K562 (cell line): Measurements from ENCODE around the gene PNKD. TPM values are rescaled to one million over a fixed set of nuclear protein-coding genes. Genes with fewer than 3 reads are reported as not detected.

ENCODE experiments used
- ARID4B ChIP-seq: sonication (generic); formaldehyde crosslinking; IDR thresholded peaks from 2 replicates; pipeline ENCODE4 v1.8.0; 2022; ENCODE audit warnings: mild to moderate bottlenecking, missing genetic modification reagents
- ATF7 ChIP-seq: fragments of 450-650 bp; IDR thresholded peaks from 2 replicates; pipeline ENCODE4 v1.7.1; 2014; ENCODE audit warnings: mild to moderate bottlenecking, moderate library complexity
- ESRRA ChIP-seq: fragments of 450-650 bp; IDR thresholded peaks from 2 replicates; pipeline ENCODE4 v1.6.1; 2014; ENCODE audit warnings: low read depth, mild to moderate bottlenecking, moderate library complexity, borderline replicate concordance
- ETV1 ChIP-seq: fragments of 450-650 bp; conservative IDR thresholded peaks from 2 replicates; pipeline ENCODE4 v1.6.1; 2016; ENCODE audit warnings: missing genetic modification characterization, control low read depth, low read depth, missing compliant biosample characterization
- HDAC2 ChIP-seq: fragments of 450-650 bp; IDR thresholded peaks from 2 replicates; pipeline ENCODE4 v1.6.1; 2016; ENCODE audit warnings: mild to moderate bottlenecking
- MAZ ChIP-seq, 2 experiments: fragments of 450-650 bp in 1 of 2; sonication (generic) in 1 of 2; formaldehyde crosslinking; IDR thresholded peaks in 1 of 2; conservative IDR thresholded peaks in 1 of 2; 2 replicates each; pipeline versions ENCODE4 v1.4.0 to v1.5.0; 2020; ENCODE audit warnings: mild to moderate bottlenecking in 1 of 2, missing genetic modification reagents in 1 of 2
- NCOR1 ChIP-seq: fragments of 450-650 bp; IDR thresholded peaks from 2 replicates; pipeline ENCODE4 v1.6.1; 2016; ENCODE audit warnings: mild to moderate bottlenecking, moderate library complexity
- SMC3 ChIP-seq: conservative IDR thresholded peaks from 2 replicates; pipeline ENCODE4 v1.6.1; 2011; ENCODE audit warnings: low read depth, low read length, improper control_type of control experiment; ENCODE audit not compliant: insufficient read depth
- SPI1 ChIP-seq: IDR thresholded peaks from 2 replicates; pipeline ENCODE4 v1.6.1; 2011; ENCODE audit warnings: low read depth, low read length, control low read depth, borderline replicate concordance
- ZNF592 ChIP-seq: fragments of 450-650 bp; IDR thresholded peaks from 2 replicates; pipeline ENCODE4 v1.6.1; 2017; ENCODE audit warnings: antibody characterized with exemption, mild to moderate bottlenecking
- ZNF668 ChIP-seq: fragments of 250-450 bp; sonication (Bioruptor Pico); IDR thresholded peaks from 2 replicates; pipeline ENCODE4 v1.8.0; 2022; ENCODE audit warnings: mild to moderate bottlenecking, inconsistent platforms
- polyA plus RNA-seq, 8 experiments: library from polyadenylated mRNA; depleted of rRNA in 4 of 8; stranded (reverse) in 5 of 8; unstranded in 3 of 8; fragments of >200 nt; fragmentation: Nextera tagmentation in 2 of 8; fragmentation: Illumina TruSeq in 1 of 8; extraction: Ambion mirVana in 2 of 8; extraction: Trizol in 1 of 8; gene quantifications; 2 replicates each; pipeline versions ENCODE4 v1.2.1 to v1.2.3, GENCODE V29; 2011 to 2014; ENCODE audit warnings: inconsistent platforms in 1 of 8, missing spikeins in 1 of 8
- total RNA-seq, 7 experiments: library from RNA; depleted of rRNA in 6 of 7; stranded (reverse); fragments of >200 nt in 6 of 7; fragmentation: Illumina TruSeq in 2 of 7; extraction: Trizol in 2 of 7; gene quantifications; 2 replicates each; pipeline versions ENCODE4 v1.2.1 to v1.2.3, GENCODE V29; 2011 to 2021; ENCODE audit warnings: low replicate concordance in 1 of 7

The PNKD gene
- total and polyA plus RNA-seq, 9 of the 15 experiments (the other 6 are each of a cell fraction or from before 2014, with no cell fraction given): 26.0 to 105 (median 60.1) TPM

- TF ChIP-seq ARID4B (CRISPR knock-in tag) (0 out of 2 replicates have a peak, but pooled peaks have one; percentile 39), SPI1 (peak; percentile 50; the same call in 1 of the 2 replicates), NCOR1 (peak; percentile 78), ATF7 (peak; percentile 62), ZNF592 (peak; percentile 95), MAZ (CRISPR knock-in tag; conservative IDR thresholded peaks at IDR 0.05 in 1 of 2, IDR thresholded peaks at IDR 0.05 in 1 of 2) (peak; percentile 61 to 71), ETV1 (tag) (peak; percentile 80), HDAC2 (peak; percentile 43; the same call in 1 of the 2 replicates), ZNF668 (CRISPR knock-in tag) (no peak), SMC3 (no peak), ESRRA (peak; percentile 64)
These were observed 62.8 kb downstream of the PNKD start (continued) for GRCh38 chr2:218332920-218333645.
